ENCODE data around the gene ALPI. TPM values are rescaled to one million over a fixed set of nuclear protein-coding genes. Genes with fewer than 3 reads are reported as not detected.

ALPI gene
- total RNA-seq, 1 donor from 2014 or later, result not detected

DNA sequence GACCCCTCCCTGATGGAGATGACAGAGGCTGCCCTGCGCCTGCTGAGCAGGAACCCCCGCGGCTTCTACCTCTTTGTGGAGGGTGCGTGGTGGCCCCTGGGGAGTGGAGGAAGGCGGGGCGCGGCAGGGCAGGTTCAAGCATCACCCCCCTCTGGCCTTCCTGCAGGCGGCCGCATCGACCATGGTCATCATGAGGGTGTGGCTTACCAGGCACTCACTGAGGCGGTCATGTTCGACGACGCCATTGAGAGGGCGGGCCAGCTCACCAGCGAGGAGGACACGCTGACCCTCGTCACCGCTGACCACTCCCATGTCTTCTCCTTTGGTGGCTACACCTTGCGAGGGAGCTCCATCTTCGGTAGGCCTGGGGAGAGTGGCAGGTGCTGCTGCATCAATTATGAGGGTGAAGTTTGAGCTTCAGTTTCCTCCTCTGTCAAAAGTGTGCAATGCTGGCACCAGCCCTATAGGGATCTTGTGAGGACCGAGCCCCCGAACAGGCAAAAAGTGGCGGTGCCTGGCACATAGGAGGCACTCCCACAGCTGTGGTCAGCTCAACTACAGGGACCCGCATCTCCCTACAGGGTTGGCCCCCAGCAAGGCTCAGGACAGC, 2.2 kb downstream of the ALPI start:
- Mint-ChIP-seq H3K9me3 (ENCODE audit: unreplicated experiment) (peaks cover 4% of the 10 kb centered on the region), H3K27me3 (ENCODE audit: unreplicated experiment) (peaks cover 6% of the 10 kb centered on the region), H3K4me1 (ENCODE audit: low read depth, unreplicated experiment) (no peaks in the 10 kb centered on the region), H3K36me3 (ENCODE audit: unreplicated experiment) (no peaks in the 10 kb centered on the region), H3K27ac (ENCODE audit: unreplicated experiment) (no peak overlapping the region), H3K4me3 (ENCODE audit: unreplicated experiment) (no peak overlapping the region)
- TF ChIP-seq, protein P1, sequence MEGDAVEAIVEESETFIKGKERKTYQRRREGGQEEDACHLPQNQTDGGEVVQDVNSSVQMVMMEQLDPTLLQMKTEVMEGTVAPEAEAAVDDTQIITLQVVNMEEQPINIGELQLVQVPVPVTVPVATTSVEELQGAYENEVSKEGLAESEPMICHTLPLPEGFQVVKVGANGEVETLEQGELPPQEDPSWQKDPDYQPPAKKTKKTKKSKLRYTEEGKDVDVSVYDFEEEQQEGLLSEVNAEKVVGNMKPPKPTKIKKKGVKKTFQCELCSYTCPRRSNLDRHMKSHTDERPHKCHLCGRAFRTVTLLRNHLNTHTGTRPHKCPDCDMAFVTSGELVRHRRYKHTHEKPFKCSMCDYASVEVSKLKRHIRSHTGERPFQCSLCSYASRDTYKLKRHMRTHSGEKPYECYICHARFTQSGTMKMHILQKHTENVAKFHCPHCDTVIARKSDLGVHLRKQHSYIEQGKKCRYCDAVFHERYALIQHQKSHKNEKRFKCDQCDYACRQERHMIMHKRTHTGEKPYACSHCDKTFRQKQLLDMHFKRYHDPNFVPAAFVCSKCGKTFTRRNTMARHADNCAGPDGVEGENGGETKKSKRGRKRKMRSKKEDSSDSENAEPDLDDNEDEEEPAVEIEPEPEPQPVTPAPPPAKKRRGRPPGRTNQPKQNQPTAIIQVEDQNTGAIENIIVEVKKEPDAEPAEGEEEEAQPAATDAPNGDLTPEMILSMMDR (IDR thresholded peaks at IDR 0.05; ENCODE audit: partially characterized antibody, unreplicated experiment), result no peak
- DNase-seq, result no peak

GRCh38 chr2:232458661-232459418, 2.9 kb downstream of the ALPI start:
- peaks cover 4% of the 10 kb centered on the region for H3K9me3 Mint-ChIP-seq (ENCODE audit: unreplicated experiment)
- no peaks in the 10 kb centered on the region for H3K36me3 Mint-ChIP-seq (ENCODE audit: unreplicated experiment)
- H3K27me3 Mint-ChIP-seq (ENCODE audit: unreplicated experiment), result peaks cover 6% of the 10 kb centered on the region
- H3K4me3 Mint-ChIP-seq (ENCODE audit: unreplicated experiment), result no peak overlapping the region
- no peaks in the 10 kb centered on the region for H3K4me1 Mint-ChIP-seq (ENCODE audit: low read depth, unreplicated experiment)
- TF ChIP-seq, protein P1 (IDR thresholded peaks at IDR 0.05; ENCODE audit: partially characterized antibody, unreplicated experiment), result no peak
- H3K27ac Mint-ChIP-seq (ENCODE audit: unreplicated experiment), result no peak overlapping the region
- no peak for DNase-seq

DNA sequence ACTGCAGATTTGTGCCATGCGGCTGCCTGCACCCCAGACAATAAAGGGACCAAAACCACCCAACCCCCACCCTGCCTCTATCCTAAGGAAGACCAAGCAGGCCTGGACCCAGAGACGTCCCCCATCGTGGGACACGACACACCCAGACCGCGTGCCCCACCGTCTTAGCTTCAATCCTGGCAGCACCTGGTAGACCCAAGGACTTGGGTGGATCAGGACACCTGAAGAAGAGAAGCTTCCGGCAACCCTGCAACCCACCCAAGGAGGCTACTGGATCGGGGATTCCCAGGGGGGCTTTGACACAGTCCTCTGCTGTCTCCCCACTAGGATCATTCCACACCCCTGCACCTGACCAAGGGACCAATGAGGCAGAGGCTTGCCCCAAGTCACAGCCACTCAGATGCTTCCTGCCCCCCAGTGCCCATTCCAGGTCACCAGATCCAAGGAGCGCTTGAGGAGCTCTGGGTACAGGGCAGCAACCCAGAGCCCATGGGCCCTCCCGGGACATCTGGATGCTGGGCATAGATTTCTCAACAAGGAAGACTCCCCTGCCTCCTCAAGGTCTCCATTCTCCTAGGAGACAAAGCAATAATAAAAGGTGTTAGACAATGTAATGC, 3.6 kb downstream of the ALPI start:
- Mint-ChIP-seq H3K27ac (ENCODE audit: unreplicated experiment) (no peak overlapping the region), H3K4me3 (ENCODE audit: unreplicated experiment) (no peak overlapping the region), H3K36me3 (ENCODE audit: unreplicated experiment) (no peaks in the 10 kb centered on the region), H3K4me1 (ENCODE audit: low read depth, unreplicated experiment) (no peaks in the 10 kb centered on the region), H3K9me3 (ENCODE audit: unreplicated experiment) (peaks cover 4% of the 10 kb centered on the region), H3K27me3 (ENCODE audit: unreplicated experiment) (peaks cover 5% of the 10 kb centered on the region)
- no peak for DNase-seq
- TF ChIP-seq, protein P1 (IDR thresholded peaks at IDR 0.05; ENCODE audit: partially characterized antibody, unreplicated experiment), result no peak

DNA sequence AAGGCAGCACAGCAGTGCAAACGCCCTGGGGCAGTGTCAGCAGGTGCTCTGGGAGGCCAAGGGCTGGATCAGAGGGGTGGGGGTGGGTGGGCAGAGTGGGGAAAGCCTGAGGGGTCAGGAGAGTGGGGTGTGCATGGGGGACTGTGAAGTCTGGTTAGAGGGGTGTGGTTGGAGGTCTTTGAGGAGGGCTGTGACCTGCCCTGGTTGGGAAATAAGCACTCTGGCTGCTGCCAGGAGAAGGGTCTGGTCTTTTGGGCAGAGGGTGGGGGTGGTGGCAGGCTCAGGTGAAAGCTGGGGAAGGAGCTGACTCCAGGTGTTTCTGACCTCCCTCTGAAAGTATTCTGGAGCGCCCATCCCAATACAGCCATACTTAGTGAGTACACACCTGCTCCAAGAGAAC, 4.2 kb downstream of the ALPI start:
- Mint-ChIP-seq H3K27me3 (ENCODE audit: unreplicated experiment) (no peaks in the 10 kb centered on the region), H3K4me3 (ENCODE audit: unreplicated experiment) (no peak overlapping the region), H3K9me3 (ENCODE audit: unreplicated experiment) (peaks cover 4% of the 10 kb centered on the region), H3K36me3 (ENCODE audit: unreplicated experiment) (no peaks in the 10 kb centered on the region), H3K27ac (ENCODE audit: unreplicated experiment) (no peak overlapping the region), H3K4me1 (ENCODE audit: low read depth, unreplicated experiment) (no peaks in the 10 kb centered on the region)
- TF ChIP-seq, protein P1 (IDR thresholded peaks at IDR 0.05; ENCODE audit: partially characterized antibody, unreplicated experiment), result no peak
- DNase-seq, result no peak

Data from glutamatergic neuron (in vitro differentiated cells).